ENCODE measurements around the gene INHBB.

The INHBB gene

DNA sequence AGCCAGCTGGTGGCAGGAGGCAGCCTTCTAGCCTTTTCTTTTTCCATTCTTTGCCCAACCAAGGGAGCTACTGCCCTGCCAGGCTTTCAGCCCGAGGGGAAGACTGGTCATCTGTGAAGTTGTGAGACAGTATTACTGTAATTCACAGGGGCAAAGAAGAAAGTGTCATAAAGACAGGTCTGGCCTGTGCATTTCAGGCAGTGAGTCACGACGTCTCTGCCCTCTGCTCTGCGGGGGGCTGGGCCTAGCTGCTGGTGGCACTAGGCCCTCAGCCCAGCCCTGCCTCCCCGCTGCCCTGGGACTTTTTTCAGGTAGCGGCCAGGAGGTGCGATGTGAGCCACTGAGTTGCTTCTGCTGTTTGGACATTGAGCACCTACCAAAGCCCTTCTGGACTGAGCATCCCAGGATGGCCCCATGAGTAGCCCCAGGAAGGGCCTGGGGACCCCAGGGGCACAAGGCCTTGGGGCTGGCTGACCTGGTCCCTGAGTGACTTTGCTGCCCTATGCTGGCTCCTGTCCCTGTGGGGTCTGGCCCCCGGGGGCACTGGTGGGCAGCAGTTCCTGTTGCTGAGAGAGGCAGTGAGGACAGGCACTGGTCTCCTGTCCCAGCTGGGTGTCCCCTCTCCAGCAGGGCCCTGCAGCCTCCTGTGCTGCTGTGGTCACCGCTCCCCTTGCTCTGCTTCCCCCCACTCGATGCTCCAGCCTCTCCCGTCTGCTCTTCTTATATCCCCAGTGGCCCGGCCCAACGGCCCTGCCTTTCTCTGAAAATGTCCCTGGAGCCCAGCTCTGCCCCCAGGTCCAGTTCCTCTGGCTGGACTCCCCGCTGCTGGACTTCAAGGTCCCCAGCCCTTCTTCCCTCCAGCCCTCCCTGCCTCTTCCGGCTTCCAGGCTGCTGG lies 7.0 kb downstream of the INHBB start:
- FAIRE-seq (no peak), DNase-seq (ENCODE audit: insufficient read length) (no peak)
- no peak for TF ChIP-seq POLR2A (IDR thresholded peaks at IDR 0.05; ENCODE audit: low read depth, low read length)
- TF ChIP-seq TAF1 (IDR thresholded peaks at IDR 0.05; ENCODE audit: borderline replicate concordance, low read depth, low read length), result no peak
- no peak for TF ChIP-seq POLR2AphosphoS5 (IDR thresholded peaks at IDR 0.05; ENCODE audit: low read depth, low read length)

DNA sequence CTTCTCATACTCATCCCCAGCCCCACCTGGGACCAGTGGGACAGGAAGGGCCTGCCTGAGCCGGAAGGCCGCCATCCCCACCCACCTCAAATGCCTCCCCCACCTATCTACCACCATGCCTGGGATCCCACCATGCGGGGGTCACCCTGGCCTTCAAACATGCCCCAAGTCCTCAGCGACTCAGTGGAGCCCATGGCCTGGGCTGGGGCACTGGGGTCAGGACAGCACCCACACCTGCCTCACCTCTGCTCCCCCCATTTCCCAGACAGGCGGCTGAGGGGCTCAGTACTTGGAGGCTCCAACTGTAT lies 7.6 kb downstream of the INHBB start:
- FAIRE-seq (no peak), DNase-seq (ENCODE audit: insufficient read length) (no peak)
- TF ChIP-seq POLR2A (IDR thresholded peaks at IDR 0.05; ENCODE audit: low read depth, low read length) (no peak), TAF1 (IDR thresholded peaks at IDR 0.05; ENCODE audit: borderline replicate concordance, low read depth, low read length) (no peak), POLR2AphosphoS5 (IDR thresholded peaks at IDR 0.05; ENCODE audit: low read depth, low read length) (no peak)

GRCh38 chr2:120353931-120354330 lies 8.0 kb downstream of the INHBB start:
- no peak for TF ChIP-seq TAF1 (IDR thresholded peaks at IDR 0.05; ENCODE audit: borderline replicate concordance, low read depth, low read length)
- no peak for TF ChIP-seq POLR2AphosphoS5 (IDR thresholded peaks at IDR 0.05; ENCODE audit: low read depth, low read length)
- TF ChIP-seq POLR2A (IDR thresholded peaks at IDR 0.05; ENCODE audit: low read depth, low read length), result no peak
- DNase-seq (ENCODE audit: insufficient read length), result no peak
- no peak for FAIRE-seq

DNA sequence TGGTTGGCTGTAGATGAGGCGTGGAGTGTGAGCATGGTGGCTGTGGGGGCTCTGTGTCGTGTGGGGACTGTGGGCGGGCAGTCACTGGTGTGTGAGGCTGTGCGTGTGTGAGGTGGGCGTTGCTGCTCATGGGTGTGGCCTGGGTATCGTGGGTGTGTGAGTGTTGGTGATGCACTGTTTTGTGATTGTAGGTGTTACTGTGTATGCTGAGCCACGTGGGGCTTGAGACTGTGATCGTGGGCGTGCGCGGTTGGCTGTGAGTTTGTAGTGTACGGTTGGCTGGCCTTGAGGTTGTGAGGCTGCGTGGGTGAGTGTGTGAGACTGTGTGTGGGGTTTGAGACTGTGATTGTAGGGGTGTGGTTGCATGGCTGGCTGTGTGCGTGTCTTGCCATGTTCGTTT lies 8.5 kb downstream of the INHBB start:
- TF ChIP-seq POLR2AphosphoS5 (IDR thresholded peaks at IDR 0.05; ENCODE audit: low read depth, low read length), result no peak
- no peak for TF ChIP-seq POLR2A (IDR thresholded peaks at IDR 0.05; ENCODE audit: low read depth, low read length)
- no peak for TF ChIP-seq TAF1 (IDR thresholded peaks at IDR 0.05; ENCODE audit: borderline replicate concordance, low read depth, low read length)
- FAIRE-seq (no peak), DNase-seq (ENCODE audit: insufficient read length) (no peak)

GRCh38 chr2:120354935-120355779 lies 9.2 kb downstream of the INHBB start:
- TF ChIP-seq TAF1 (IDR thresholded peaks at IDR 0.05; ENCODE audit: borderline replicate concordance, low read depth, low read length) (no peak), POLR2AphosphoS5 (IDR thresholded peaks at IDR 0.05; ENCODE audit: low read depth, low read length) (no peak), POLR2A (IDR thresholded peaks at IDR 0.05; ENCODE audit: low read depth, low read length) (no peak)
- FAIRE-seq (no peak), DNase-seq (ENCODE audit: insufficient read length) (no peak)

DNA sequence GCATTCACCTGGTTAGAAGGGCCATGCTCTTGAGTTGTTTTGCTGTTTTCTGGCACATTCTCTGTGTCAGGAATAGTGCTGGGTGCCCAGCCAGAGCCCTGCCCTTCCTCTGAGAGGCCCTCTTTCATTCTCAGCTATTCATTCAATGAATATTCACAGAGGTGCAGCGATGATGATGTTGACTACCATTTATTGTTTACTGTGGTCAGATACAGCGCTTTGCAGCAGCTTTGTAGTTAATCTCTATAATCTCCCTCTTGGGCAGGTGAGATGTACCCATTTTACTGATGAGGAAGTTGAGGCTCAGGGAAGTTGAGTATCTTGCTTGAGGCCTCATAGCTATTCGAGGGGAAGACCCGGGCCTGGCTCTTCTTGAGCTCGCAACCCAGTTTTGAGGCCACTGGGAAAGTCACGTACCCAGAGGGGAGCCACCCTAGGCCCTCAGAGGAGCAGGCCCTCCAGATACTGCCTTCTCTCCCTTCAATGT lies 9.9 kb downstream of the INHBB start:
- FAIRE-seq (no peak), DNase-seq (ENCODE audit: insufficient read length) (no peak)
- TF ChIP-seq TAF1 (IDR thresholded peaks at IDR 0.05; ENCODE audit: borderline replicate concordance, low read depth, low read length), result no peak
- no peak for TF ChIP-seq POLR2AphosphoS5 (IDR thresholded peaks at IDR 0.05; ENCODE audit: low read depth, low read length)
- TF ChIP-seq POLR2A (IDR thresholded peaks at IDR 0.05; ENCODE audit: low read depth, low read length), result no peak

DNA sequence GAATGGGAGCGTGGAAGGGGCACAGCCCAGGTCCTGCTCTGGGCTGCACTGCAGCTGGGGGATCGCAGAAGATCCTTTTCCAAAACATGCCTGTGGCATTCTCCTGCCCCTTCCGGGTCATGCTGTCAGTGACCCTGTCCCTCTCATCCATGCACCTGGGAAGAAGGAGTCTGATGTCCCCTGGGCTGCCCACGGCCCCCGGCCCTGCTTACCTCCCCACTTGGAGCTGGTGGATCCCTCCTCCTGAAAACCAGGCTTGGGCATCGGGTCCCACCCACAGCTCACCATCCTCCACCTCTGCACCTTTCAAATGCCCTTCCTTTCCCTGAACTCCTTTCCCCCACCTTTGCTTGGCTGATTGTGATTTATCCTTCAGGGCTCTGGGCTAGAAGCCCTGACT lies 11.8 kb downstream of the INHBB start:
- TF ChIP-seq TAF1 (IDR thresholded peaks at IDR 0.05; ENCODE audit: borderline replicate concordance, low read depth, low read length), result no peak
- no peak for TF ChIP-seq POLR2A (IDR thresholded peaks at IDR 0.05; ENCODE audit: low read depth, low read length)
- no peak for TF ChIP-seq POLR2AphosphoS5 (IDR thresholded peaks at IDR 0.05; ENCODE audit: low read depth, low read length)
- FAIRE-seq (no peak), DNase-seq (ENCODE audit: insufficient read length) (no peak)

DNA sequence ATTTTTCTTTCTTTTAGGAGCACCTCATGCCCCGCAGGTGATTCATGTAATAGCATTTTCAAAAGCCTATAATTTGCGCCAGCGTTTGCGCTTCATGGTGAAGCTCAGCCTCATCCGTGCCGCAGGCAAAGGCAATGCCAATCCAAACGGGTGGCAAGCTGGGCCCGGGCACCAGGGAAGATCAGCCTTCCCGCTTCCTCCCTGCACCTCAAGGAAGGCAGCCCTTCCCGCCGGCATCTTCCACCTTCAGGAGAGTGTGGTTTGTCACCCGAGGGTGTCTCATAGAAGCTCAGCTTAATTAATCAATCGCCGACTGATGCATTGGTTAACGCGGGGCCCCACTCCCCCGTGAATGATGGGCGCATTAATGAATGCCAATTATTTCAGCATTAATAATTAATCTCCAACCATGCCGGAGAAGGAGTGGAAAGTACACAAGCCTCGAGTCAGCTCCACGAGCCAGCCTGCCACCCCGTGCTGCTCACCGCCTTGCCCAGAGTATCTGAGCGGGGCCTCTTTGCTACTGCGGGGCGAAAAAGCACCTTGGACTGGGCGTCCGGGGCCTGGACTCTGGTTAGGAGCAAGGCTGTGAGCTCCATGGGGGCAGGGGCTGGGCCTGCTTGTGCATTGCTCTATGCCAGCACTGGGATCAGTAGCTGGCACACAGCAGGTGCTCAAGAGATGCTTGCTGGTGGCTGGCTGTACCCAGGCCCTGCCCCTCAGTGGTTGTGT lies 13.0 kb downstream of the INHBB start:
- TF ChIP-seq POLR2AphosphoS5 (IDR thresholded peaks at IDR 0.05; ENCODE audit: low read depth, low read length), result no peak
- DNase-seq (ENCODE audit: insufficient read length), result no peak
- FAIRE-seq, result no peak

DNA sequence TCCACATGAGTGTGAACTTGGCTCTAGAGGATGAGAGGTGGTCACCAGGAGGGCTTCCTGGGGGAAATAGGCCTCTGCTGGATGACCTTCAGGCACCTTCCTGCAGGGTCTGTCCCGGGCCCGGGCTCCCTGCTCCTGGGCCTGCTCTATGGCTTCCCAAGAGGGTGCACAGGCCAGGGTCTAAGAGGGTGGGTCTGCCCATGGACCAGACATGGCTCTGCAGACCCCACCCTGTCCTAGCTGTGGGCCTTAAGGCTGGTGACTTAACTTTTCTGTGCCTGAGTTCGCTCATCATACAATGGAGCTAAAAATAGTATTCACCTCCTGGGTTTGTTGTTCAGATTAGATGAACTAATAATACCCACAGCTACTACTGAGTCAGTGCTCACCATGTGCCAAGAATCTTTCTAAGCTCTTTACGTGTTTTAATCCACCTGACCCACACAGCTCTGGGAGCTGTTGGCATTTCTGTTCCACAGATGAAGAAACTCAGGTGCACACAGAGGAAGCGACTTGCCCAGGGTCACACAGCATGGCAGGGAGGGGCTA lies 14.4 kb downstream of the INHBB start:
- TF ChIP-seq POLR2AphosphoS5 (IDR thresholded peaks at IDR 0.05; ENCODE audit: low read depth, low read length) (no peak), POLR2A (IDR thresholded peaks at IDR 0.05; ENCODE audit: low read depth, low read length) (no peak), TAF1 (IDR thresholded peaks at IDR 0.05; ENCODE audit: borderline replicate concordance, low read depth, low read length) (no peak)
- no peak for FAIRE-seq
- DNase-seq (ENCODE audit: insufficient read length), result no peak

DNA sequence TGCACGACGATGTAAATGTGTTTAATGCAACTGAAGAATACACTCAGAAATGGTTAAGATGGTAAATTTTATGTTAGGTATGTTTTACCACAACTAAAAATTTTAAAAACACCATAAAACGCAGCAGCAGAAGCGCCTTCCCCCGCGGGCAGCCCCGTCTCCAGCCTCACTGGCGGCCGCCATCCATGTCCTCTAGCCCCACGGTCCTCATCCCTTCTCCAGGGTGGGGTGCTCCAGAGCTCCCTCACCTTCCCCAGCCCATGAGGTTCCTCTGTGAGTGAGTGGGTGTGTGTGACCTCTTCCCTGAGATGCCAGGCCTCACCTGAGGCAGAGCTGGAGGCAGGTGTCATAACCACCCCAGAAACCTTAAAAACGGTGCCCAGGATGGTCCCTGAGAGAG lies 17.0 kb downstream of the INHBB start:
- DNase-seq (ENCODE audit: insufficient read length) (no peak), FAIRE-seq (no peak)
- TF ChIP-seq POLR2AphosphoS5 (IDR thresholded peaks at IDR 0.05; ENCODE audit: low read depth, low read length) (no peak), TAF1 (IDR thresholded peaks at IDR 0.05; ENCODE audit: borderline replicate concordance, low read depth, low read length) (no peak), POLR2A (IDR thresholded peaks at IDR 0.05; ENCODE audit: low read depth, low read length) (no peak)

DNA sequence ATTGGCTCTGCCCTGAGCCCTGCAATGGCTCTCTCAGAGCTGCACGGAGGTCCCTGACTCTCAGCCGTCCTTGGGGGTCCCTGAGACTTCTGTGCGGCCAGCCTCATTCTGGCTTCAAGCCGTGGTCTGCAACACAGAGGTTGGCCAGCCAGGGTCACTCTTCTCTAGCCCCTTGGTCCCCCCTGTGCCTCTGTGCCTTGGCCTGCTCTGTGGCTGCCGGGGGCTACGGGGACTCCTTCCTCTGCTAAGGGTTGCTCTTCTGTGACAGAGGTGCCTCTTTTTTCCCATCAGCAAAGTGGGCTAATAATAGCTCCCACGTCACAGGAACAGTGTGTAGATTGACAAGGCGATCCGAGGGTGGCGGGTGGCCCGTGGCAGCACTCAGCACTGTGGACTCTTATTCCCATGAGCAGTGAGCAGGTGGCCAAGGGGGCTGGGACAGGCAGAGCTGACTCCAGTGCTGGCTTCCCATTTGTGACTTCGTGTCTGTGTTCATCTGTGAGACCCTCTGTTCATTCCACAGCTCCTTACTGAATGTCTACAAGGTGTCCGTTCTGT lies 19.4 kb downstream of the INHBB start:
- DNase-seq (ENCODE audit: insufficient read length) (no peak), FAIRE-seq (no peak)
- TF ChIP-seq POLR2AphosphoS5 (IDR thresholded peaks at IDR 0.05; ENCODE audit: low read depth, low read length) (no peak), POLR2A (IDR thresholded peaks at IDR 0.05; ENCODE audit: low read depth, low read length) (no peak), TAF1 (IDR thresholded peaks at IDR 0.05; ENCODE audit: borderline replicate concordance, low read depth, low read length) (no peak)
